Measurements from ENCODE around the gene ARID1B.
A peak's percentile ranks its signal among the peaks of the same experiment; 100 is the strongest.
"Not testable (repeated sequence)": the region's sequence is repeated elsewhere in the genome, so short reads cannot be mapped to it uniquely, and the experiment has no call there.

The ARID1B gene

DNA sequence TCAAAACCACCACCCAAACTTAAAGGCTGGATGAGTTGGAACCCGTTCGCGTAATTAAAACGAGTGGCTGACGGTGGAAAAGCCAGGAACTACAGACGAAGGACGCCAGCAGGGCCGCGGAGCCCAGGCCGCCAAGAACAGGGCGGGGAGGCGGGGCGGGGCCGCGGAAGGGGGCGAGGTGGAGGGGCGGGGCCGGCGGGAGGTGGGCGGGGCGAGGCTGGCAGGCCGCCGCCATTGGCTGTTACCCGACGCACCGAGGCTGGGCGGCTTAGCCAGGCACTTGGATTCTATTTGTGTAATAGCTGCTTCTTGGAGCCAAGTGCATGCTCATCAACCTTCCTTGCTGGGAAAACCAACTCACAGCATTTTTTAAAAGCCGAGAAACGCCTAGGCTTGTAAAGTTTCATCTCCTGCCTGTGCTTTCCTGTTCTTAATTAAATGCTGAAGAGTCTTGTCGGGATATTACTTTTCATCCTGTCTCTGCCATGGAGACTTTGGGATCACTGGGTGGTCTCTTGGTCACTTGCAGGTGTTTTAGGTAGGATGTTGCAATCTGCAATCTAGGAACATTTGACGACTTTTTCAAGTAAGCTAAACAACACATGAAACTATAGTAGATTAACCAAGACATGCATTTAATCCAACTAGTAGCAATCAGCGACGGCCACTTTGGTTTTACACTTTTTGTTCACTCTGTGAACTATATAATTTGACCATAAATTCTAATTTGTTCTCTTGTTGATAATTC is 245.0 kb downstream of the ARID1B start:
- peak; percentile 97 for DNase-seq (ENCODE audit: low spot score)

DNA sequence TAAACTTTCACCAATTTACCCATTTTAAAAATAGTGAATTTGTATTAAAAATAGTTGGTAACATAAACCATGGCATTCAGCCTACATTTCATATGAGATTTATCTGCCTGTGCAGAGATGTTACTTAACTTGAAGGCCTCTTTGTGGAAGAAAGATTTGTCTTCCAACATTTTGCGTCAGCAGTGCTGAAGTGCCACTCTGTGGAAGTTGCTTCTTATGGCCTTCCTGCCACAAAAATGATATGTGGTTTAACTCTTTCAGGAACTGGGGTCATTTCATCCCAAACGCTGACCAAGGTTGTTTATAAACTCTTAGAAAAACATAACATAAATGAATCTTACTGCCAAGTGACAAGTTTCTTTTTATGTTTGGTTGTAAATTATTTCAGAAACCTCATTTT is 246.8 kb downstream of the ARID1B start:
- DNase-seq (ENCODE audit: low spot score) = no peak

DNA sequence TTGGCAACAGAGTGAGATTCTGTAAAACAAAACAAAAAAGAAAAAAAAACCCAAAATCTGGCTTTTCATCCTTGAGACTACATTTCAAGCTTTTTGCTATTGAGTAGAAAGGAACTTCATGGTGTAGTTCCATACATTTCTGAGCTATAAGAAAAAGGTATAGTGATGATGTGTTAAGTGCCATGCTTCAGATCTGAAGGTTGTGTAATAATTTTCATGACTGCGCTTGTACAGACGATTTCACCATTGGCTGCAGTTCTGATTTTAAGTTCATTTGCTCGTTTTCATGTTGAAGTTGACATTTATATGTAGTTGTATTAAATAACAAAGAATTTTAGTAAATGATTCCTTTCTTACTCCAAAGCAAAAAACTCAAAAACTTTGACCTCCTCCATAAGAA is 247.6 kb downstream of the ARID1B start:
- no peak for DNase-seq (ENCODE audit: low spot score)

DNA sequence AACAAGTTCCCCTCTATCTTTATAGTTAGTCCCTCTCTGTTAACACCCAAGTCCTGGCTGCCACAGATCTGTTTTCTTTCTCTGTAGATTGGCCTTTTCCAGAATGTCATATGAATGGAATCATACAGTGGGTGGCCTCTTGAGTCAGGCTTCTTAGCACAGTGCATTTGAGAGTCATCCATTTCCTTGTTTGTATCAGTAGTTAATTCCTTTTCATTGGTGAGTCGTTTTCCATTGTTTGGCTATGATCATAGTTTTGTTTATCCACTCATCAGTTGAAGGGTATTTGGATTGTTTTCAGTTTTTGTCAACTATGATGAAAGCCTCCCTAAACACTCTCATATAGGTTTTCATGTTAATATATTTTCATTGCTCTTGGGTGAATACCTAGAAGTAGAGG is 248.3 kb downstream of the ARID1B start:
- no peak for DNase-seq (ENCODE audit: low spot score)

DNA sequence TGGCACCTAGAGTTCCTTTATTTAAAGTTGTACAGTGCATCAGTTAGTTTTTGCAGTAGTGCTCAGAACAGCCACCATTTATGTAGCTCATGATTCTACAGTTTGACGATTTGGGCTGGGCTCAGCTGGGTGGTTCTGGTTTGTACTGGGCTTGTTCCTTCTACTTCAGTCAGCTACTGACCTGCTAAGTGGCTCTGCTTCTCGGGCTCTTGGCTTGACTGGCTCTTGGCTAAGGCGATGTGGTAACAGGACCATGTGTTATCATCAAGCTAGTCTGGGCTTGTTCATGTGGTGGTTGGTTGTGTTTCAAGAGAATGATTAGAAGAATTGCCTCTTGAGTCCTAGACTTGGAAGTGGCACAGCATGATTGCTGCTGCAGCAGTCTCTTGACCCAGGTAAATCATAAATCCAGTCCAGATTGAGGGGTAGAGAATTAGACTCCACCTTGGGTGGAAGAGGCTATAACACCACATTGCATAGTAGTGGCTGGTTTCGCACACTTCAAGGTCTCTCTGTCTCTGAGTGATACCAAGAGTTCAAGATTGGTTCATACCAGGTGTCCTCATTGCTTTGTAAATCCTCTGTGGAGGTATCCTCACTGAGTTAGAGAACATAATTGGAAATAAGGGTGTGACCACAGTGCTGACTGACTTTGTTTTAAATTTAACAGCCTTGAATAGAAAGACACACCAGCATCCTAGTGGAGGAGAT is 253.0 kb downstream of the ARID1B start:
- no peak for DNase-seq (ENCODE audit: low spot score)

DNA sequence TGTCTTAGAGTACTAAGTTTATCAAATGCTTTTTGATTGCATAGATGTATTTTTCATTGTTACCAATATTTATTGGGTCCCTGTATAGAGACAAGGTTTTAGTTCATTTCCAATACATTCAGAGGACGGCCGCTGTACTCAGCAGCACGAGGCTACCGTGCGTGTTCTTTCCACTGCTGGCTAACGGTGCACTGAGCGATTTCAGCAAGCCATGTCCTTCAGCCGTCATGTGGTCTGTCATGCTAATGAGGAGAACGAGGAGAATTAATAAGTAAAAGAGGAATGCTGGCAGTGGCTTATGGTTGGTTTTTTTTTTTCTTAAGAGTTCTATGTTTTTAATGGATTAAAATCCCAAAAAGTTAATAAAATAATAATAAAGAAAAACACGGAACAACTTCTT is 253.6 kb downstream of the ARID1B start:
- DNase-seq (ENCODE audit: low spot score) = no peak

DNA sequence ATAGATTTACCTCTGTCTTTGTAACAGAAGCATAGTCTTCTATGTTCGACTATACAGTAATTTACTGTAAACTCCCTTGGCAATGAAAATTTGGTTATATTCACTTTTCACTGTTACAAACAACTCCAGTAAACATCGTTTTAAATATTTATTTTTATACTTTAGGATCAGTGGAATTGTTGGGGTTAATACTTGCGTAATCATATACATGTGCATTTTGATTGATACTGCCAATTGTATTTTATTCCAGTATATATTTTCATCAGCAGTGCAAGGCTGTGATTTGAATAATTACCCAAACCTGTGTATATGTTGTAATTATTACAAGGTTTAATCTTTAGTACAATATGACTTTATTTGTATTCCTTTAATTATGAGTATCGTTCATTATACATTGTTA is 255.7 kb downstream of the ARID1B start:
- DNase-seq (ENCODE audit: low spot score) = no peak

DNA sequence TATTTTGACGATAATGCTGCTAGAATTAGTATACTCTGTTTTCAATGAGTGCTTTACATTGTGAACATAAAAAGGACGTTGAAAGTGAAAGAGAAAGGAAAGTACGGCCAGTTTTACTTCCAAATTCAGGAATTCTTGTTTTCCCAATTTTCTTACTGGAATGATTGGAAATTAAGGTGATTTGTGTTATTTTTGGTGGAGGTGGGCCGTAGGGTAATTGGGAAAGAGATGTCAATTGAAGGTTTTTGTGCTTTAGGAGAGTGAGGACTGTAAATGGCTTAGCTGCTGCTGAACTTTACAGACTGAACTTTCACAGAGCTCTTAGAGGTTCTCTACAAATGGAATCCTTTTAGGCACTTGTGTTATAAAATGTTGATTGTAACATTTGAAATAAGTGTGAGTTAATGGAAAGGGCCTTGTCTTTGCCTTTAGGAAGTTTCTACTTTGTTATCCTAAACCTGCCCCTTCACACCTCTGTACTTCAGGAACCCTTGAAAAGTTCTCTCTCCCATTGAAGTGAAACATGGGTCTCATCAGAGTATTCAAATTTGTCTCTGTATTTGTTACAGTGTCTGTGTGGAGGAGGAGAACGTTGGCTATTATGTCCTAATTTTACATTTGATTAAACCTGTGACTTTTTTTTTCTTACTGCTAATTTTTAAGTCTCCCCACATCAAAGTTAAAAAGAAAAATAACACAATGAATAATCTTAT is 256.4 kb downstream of the ARID1B start:
- no peak for DNase-seq (ENCODE audit: low spot score)

DNA sequence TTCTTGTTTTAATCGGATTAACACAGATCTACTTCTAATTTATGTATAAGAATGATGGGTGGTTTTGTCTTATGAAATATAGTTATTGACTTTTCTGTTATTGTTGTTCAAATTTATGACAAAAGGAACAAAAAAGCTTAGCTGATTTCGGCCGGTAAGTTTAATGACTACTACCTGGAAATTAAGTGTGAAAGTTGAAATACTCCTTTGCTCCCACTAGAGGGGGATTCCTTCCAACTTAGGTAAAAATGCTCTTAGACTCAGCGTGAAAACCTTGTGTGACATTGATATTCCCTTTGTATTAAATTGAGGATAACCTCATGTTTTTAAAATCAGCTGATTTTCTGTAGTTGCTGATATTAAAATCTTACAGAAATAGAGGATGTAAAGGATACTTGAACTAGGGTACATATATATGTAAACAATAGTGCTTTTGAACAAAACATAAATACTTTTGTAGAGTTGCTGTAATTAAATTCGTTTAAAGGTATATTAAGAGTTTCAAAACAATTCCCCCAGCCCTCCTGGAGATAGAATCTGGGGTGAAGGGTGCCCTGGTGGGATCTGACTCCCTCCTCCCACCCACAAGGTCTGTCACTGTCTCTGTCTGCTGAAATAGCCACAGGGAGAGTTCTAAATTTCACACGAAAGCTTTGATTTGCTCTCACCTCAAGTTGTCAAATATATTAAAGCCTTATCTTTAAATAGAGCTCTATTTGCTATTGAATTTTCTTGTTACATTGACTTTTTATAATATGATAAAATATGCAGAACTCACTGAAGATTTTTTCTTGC is 257.5 kb downstream of the ARID1B start:
- no peak for DNase-seq (ENCODE audit: low spot score)

DNA sequence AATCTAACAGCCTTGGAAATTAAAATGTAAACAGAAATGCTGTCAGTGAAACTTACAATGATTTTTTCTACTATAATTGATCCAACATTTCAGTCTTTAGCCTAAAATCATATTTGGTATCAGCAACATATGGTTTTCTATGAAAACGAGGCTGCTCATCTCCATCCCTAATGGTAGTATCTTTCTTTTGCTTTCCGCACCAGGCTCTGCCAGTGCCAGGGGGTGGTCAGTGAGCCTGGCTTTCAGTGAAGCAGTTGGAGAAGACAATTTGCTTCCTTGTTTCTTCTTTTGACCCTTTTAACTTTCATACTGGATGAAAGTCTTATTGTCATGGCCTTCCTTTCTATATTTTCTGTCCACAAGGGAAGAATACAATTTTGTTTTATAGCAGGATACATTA is 258.4 kb downstream of the ARID1B start:
- no peak for DNase-seq (ENCODE audit: low spot score)

DNA sequence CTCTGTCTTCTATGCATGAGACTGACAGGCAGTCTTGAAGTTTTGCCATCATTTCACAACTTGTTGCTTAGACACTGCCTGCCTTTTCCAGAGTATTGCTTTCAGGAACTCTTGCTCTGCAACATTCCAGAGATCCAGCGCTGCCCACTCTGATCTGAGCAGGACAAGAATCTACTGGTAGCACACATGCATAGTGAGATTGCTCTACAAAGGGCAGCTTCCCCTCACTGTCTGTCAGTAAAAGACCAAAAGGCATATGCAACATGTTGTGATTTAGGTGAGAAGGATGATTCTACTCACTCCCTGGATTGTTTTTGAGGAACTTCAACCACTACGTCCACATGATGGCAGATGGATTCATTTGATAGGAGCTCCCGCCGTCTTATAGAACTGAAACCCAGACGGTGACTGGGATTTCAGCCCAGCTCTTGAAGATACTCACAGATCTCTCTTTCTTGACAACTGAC is 259.1 kb downstream of the ARID1B start:
- DNase-seq (ENCODE audit: low spot score) = peak; percentile 35

DNA sequence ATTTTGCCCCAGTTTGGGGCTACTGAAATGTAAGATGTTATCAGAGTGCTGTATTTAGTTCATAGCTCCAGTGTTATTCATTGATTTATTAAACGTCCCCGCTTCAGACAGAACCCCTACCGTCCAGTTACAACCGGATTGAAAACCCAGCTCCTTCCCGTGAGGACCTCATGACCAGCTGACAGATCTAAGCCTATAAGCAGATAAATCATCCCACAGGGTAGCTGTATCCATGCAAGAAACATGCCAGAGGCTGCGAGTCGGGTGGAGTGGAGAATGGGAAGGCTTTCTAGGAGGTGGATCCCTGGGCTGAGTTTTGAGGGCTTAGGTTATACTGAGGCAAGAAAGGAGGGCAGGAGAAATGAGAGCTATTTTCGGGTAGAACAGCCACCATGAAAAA is 260.0 kb downstream of the ARID1B start:
- no peak for DNase-seq (ENCODE audit: low spot score)

DNA sequence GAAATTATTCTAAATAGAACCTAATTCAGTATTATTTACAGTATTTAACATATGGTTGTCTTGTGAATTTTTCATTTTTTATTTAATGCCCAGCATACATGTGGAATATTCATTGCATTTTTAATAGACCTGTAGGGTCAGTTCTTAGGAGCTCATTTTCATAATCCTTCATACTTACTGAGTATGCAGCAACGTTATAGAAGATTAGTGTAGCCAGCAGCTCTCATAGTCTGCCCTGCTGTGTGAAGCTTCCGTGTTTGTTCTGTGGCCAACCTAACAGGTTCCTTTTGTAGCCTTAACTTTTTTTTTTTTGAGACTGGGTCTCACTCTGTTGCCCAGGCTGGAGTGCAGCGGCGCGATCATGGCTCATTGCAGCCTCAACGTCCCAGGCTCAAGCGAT is 261.4 kb downstream of the ARID1B start:
- DNase-seq (ENCODE audit: low spot score) = no peak

DNA sequence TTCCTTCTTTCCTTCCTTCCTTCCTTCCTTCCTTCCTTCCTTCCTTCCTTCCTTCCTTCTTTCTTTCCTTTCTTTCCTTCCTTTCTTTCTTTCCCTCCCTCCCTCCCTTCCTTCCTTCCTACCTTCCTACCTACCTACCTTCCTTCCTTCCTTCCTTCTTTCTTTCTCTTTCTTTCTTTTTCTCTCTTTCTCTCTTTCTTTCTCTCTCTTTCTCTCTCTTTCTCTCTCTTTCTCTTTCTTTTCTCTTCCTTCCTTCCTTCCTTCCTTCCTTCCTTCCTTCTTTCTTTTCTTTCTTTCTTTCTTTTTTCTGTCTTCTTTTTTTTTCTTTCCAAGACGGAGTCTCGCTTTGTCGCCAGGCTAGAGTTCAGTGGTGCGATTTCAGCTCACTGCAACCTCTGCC is 262.5 kb downstream of the ARID1B start:
- not testable (repeated sequence) for DNase-seq (ENCODE audit: low spot score)

DNA sequence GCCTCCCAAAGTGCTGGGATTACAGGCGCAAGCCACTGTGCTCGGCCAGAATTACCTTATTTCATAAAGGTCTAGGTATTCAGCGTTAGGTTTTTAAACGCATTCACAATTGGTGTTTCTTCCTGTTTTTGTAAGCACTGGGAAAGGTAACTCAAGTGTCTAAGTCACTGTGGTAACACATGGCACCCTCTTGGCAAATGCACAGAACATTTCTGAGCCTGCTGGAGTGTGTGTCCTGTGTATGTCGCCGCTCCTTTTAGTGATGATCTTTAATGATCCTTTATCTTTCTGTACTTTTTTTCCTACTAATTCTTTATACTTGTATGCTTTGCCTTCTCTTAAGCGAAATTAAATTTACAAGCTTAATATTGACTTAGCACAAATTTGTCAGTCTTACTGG is 263.0 kb downstream of the ARID1B start:
- DNase-seq (ENCODE audit: low spot score) = no peak

DNA sequence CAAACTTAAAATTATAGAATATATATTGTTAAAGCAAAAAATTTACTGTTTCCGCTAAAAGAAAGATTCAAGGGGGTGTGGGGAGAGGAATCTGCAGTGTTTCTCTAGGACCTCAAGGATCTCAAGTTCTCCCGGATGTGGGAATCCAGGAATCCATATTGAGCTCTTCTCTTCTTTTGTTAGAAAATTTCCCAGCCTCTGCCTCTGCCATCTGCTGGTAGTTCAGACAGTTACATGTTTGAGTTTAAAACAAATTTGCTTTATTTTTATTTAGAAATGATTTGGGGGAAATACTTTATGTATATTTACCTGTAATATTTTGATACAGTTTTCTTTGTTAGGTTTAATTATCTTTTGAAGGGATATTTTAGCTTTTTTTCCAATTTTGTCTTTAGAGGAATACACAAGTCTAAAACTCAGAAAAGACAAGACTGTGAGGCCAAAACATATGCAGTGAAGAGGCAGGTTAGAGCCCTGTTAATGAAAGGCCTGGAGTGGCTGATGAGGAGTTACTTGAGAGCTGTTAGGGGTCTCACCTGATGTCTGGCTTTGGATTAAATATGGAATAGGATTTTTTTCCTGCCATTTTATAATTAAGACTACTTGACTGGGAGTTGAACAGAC is 268.8 kb downstream of the ARID1B start:
- peak; percentile 45 for DNase-seq (ENCODE audit: low spot score)

DNA sequence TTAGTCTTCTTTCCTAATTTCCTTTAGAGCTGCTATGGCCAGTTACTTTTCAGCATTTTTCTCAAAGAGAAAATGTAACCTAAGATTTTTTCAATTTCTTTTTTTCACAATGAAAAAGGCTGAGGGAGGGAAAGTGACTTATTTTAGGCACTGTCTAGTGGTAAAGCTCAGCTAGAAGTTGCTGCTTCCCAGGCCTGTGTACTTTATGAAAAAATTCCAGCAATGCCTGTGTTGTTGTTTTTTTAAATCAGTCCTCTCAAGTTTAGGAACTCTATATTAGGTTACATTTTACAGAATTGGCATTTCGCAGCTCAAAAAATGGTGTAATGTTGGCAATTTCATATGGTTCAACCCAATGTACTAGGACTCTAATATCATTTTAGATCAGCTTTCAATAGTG is 269.6 kb downstream of the ARID1B start:
- DNase-seq (ENCODE audit: low spot score) = no peak

DNA sequence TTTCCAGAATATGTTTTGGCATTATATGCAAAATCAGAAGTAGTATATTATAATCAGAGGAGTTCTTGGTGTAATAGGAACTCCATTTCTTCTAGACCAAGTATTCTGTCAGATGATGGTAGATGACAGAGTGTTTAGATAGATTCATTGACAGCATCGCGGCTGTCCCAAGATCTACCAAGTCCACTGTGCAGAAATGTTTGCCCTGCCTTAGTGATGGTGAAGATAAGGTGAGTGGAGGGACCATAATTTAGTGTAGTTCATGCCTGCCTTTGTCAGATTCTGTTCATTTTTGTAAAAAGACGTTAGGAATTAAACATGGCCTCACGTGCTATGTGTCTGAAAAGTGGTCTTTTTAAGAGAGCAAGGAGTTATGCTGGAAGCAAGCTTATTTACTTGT is 270.1 kb downstream of the ARID1B start:
- DNase-seq (ENCODE audit: low spot score) = no peak

DNA sequence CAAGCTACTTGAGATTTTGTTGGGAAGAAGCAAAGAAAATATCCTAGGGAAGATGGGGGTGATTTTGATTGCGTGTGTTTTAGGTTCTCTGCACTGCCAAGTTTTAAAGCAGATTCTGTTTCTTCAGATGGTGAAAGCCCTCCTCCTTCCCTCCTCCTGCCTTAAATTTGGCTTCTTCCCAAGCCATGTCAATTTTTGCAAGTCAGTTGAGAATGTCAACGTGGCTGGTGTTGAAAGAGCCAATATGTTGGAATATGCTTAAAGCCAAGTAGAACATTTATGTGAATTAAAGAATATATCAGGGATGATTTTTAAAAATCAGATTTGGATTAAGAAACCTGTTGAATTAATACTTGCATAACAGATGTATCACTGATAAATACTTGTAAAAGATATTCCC is 270.8 kb downstream of the ARID1B start:
- DNase-seq (ENCODE audit: low spot score) = no peak

DNA sequence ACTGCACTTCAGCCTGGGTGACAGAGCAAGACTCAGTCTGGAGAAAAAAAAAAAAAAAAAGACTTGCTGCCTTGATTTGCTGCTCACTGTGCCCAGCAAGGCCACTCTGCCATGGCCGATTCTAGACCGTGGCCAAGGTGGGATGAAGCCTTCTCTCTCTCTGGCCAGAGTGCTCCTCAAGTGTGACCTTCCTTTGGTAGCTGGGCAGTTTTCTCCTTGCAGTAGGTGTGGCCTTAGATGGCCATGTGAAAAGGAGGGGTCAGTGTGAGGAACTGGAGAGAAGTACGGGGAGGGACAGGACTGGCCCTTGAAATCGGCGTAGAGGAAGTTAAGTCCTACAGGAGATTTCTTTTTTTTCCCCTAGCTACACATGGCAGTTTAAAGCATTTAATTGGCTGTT is 272.0 kb downstream of the ARID1B start:
- no peak for DNase-seq (ENCODE audit: low spot score)

DNA sequence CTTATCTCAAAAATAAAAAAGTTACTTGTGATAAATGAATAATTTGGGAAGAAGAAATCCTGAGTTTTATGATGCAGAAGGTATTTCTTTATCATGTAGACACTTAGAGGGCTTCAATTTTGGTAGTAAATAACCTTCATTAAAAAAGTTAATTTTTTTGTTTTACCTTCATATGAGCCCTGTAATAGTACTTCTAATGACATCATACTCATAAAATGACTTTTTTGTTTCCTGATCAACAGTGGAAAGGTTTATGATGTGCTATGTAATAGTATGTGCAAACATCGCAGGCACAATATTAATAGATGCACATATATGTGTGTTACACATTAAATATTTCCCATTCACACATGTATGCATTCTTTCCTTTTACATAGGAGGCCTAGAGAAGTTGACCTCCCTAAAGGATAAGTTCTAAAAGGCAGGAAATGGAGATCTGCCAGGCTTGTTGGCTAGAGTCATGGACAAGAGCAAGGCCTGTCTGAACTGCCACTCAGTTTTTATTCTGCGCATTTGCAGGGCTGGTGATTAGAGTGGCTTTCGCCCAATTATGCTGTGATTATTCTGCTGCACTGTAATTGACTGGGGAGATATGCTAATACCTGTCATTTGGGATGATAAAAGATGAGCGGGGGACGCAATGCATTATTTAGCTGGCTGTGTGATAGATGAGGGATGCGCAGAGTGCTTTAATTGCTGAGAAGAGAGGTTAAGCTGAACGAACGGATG is 273.5 kb downstream of the ARID1B start:
- no peak for DNase-seq (ENCODE audit: low spot score)
